HG02943 (cell line): ENCODE results near the gene SERPINB1.
"Not testable (repeated sequence)": the region's sequence is repeated elsewhere in the genome, so short reads cannot be mapped to it uniquely, and the experiment has no call there.

Experiments
- ATAC-seq: cut with Tn5 transposase; IDR thresholded peaks from one replicate; pipeline ENCODE4 v1.9.1; 2021; ENCODE audit warnings: mild to moderate bottlenecking, low read depth, moderate library complexity; ENCODE audit not compliant: unreplicated experiment

SERPINB1 gene

GRCh38 chr6:2841264-2842138, at the start of gene SERPINB1:
TSS of gene SERPINB1 (minus strand) at chr6:2841863. CDS start at chr6:2840586, 1,277 bp downstream.
- ATAC-seq = peak; percentile 46

DNA sequence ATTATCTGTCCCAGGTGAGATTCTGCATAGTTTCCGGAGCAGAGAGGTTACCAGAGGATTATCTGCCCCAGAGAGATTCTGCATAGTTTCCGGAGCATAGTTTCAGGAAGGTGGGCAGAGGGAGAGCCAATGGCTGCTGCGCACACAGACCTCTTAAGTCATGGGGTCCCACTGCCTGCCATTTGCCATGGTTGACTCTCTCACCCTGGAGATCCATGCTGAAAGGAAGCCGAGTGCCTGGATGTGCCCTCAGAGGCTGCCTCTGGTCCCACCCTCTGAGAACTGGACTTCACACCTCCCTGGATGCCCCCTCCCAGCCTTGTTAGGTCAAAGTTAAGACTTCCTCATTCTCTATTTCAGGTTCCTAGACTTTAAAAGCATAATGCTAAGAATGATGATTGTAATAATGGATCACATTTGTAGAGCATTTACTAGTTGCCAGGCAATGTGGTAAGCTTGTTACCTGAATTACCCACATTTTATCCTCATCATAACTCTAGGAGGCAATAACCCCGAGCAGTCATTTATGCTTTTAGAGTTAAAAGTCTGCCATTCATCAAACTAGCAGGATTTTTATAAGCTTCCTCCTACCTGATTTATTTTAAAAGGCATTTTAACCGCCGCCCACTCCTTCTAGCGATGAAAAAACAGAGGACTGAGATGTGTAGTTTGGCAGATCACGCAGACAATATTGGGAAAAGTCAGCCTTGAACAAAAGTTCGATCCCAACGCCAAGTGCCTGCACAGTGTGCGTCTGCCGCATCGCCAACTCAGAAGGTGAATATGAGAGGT, 49.5 kb upstream of the SERPINB1 start:
- no peak for ATAC-seq

DNA sequence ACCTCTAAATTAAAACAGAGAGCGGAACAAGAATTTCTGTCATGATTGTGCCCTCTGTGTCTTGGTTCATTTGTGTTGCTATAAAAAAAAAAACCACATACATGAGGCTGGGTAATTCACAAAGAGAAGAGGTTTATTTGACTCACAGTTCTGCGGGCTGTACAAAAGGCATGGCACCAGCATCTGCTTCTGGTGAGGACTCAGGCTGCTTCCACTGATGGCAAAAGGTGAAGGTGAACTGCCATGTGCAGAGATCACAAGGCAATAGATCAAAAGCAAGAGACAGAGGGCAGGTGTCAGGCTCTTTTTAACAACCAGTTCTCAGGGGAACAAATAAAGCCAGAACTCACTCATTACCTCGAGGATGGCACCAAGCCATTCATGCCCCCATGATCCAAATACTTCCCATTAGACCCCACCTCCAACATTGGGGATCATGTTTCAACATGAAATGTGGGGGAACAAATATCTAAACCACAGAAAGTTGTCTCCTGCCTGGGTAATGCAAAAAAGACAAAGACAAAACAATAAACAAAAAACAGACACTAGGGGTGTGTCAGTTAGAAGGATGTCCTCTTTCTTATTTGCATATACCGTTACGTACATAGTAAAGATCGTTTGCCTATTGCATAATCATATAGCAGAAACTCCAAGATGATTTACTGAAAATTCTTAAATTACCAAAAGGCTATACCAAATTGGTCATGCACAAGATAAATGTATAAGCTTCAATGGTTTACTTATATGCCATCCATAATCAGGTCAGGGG, 44.5 kb upstream of the SERPINB1 start:
- ATAC-seq = no peak

- no peak for ATAC-seq
Observed at GRCh38 chr6:2884804-2885203, 43.1 kb upstream of the SERPINB1 start.

DNA sequence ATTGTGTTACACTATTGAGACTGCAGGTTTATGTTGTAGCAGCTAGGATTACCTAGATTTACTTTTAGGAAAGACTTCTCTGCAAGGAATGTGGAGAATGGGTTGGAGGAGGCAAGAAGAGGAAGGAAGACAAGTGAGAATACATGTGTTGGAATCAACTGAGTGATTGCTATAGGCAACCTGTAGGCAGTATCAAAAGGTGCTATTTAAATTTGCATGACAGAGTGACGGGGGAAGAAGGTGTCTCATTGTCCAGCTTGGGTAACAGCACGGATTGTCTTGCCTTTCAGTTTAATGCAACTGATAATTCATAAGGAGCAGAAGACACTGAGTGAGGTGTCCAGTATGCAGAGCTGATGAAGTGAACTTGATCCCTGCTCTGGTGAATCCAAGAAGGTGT, 42.0 kb upstream of the SERPINB1 start:
- no peak for ATAC-seq

GRCh38 chr6:2881423-2881822, 39.8 kb upstream of the SERPINB1 start:
- peak; percentile 62 for ATAC-seq

DNA sequence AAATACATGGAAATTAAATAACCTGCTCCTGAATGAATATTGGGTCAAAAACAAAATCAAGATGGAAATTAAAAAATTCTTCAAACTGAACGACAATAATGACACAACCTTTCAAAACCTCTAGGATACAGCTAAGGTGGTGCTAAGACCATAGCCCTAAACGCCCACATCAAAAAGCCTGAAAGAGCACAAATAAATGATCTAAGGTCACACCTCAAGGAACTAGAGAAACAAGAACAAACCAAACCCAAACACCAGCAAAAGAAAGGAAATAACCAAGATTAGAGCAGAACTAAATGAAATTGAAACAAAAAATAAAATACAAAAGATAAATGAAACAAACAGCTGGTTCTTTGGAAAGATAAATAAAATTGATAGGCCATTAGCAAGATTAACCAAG, 38.5 kb upstream of the SERPINB1 start:
- ATAC-seq = not testable (repeated sequence)

DNA sequence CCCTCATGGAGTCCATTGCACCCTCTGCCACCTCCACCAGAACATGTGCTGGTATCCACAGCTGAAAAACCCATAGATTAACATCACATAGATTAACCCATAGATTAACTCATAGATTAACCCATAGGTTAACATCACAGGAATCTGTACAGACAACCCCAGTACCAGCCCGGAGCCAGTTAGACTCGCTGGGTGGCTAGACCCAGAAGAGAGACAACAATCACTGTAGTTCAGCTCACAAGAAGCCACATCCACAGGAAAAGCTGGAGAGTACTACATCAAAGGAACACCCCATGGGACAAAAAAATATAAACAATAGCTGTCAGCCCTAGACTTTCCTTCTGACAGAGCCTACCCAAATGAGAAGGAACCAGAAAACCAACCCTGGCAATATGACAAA, 36.3 kb upstream of the SERPINB1 start:
- ATAC-seq = no peak

- no peak for ATAC-seq
Observed at GRCh38 chr6:2877057-2877882, 35.6 kb upstream of the SERPINB1 start.

DNA sequence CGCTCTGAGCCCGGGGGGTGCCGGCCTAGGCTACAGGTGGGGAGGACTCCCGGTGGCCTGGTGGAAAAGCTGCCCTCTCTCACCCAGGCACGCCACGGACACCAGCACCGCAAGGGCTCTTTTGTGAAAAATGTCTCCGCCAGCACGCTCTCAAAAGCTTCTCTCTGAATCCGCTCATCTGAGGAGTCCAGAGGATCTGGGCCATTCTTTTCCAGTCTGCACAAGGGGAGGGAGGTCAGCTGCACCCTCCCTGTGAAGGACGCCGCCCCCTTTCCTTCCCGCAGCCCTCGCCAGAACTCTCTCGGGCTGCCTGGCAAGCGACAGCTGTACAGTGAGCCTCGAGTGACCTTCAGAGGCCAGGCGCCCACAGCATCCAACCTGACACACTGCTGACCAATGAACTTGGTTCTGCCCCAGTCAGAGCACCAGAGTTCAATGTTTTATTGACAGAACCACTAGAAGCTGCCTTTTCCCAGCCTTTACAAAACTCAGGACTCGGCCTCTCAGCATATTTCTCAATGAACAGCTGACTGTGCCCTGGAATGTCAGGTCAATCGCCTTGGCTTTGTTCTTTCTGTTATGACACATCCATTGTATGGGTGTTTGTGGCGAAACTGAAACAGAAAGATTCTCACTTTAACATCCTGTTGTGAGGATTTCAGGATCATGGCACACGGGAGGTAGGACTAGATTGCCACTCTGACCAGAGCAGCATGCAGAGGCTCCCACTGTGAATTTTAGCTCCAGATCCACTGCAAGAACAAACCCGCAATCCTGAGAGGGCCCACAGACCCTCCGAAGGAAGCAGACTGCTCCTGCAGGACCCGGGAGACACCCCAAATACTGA, 34.8 kb upstream of the SERPINB1 start:
- no peak for ATAC-seq

- ATAC-seq = no peak
Observed at GRCh38 chr6:2875359-2876191, 33.9 kb upstream of the SERPINB1 start.

- ATAC-seq = no peak
Observed at GRCh38 chr6:2873643-2874042, 32.0 kb upstream of the SERPINB1 start.

DNA sequence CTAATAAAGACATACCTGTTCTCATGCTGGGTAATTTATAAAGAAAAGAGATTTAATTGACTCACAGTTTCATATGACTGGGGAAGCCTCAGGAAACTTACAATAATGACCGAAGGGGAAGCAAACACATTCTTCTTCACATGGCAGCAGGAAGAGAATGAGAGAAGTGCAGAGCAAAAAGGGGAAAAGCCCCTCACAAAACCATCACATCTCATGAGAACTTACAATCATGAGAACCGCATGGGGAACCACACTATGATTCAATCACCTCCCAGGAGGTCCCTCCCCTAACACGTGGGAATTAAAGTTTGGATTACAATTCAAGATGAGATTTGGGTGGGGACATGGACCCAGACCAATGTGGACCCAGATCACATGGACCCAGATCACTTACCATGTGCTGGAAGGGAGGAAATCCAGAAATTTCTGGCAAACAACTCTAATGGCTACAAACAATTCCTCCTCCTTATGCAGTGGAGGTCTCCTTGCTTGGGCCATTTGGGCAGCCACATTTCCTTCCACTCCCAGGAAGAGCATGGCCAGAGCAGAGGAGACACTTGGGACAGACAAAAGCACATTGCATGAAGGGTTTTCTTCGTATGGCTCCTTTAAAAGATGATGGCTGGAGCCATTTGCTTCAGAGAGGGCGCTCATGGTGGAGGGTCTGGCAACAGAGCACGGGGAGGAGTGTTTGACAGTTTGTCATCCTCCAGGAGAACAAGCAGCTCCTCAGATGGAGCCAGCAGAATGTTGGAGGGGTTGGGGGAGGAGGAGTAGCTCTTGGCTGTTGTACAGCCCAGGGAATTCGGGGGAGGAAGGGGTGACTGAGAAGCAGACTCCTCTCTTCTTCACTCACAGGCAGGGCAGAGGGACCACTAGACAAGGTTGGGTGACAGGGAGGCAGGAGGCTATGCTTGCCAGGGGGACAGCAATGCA, 31.0 kb upstream of the SERPINB1 start:
- ATAC-seq = no peak

- ATAC-seq = no peak
Observed at GRCh38 chr6:2871953-2872352, 30.3 kb upstream of the SERPINB1 start.

DNA sequence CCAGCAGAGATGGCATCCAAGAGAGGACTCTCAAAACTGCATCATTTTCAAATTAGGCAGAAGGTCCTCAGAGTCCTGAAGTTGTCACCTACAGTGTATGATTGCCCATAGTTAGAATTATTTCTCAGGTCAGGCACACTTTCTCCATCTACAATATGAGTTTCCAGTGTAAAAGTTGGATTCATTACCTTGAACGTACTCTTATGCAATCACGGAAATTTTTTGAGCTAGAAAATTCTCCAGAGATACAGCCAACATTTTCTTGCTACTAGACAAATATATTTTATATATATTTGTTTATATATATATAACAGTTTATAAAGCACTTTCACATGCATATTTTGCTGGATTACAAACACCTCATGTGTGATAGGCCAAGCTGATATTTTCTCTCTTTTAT, 29.4 kb upstream of the SERPINB1 start:
- ATAC-seq = no peak

- ATAC-seq = no peak
Observed at GRCh38 chr6:2870046-2870636, 28.5 kb upstream of the SERPINB1 start.

DNA sequence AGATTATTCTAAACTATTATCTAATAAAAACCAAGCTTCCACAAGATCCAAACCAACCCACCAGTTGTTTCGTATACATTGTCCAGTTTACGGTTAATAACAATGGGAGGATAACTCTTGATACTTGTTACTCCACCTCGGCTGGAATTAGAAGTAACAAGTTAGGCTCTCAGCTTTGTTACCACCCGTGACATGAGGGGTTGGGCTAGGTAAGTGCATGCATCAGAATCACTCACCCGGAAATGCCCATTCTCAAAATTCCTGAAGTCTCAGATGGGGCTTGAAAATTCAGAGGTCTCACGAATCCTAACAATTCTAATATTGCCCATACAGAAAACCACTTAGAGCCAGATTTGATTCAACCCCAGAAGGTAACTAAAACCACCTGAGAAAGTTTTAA, 27.0 kb upstream of the SERPINB1 start:
- ATAC-seq = no peak
